Measurements from ENCODE around the gene GBGT1.
A peak's percentile ranks its signal among the peaks of the same experiment; 100 is the strongest.

The GBGT1 gene

DNA sequence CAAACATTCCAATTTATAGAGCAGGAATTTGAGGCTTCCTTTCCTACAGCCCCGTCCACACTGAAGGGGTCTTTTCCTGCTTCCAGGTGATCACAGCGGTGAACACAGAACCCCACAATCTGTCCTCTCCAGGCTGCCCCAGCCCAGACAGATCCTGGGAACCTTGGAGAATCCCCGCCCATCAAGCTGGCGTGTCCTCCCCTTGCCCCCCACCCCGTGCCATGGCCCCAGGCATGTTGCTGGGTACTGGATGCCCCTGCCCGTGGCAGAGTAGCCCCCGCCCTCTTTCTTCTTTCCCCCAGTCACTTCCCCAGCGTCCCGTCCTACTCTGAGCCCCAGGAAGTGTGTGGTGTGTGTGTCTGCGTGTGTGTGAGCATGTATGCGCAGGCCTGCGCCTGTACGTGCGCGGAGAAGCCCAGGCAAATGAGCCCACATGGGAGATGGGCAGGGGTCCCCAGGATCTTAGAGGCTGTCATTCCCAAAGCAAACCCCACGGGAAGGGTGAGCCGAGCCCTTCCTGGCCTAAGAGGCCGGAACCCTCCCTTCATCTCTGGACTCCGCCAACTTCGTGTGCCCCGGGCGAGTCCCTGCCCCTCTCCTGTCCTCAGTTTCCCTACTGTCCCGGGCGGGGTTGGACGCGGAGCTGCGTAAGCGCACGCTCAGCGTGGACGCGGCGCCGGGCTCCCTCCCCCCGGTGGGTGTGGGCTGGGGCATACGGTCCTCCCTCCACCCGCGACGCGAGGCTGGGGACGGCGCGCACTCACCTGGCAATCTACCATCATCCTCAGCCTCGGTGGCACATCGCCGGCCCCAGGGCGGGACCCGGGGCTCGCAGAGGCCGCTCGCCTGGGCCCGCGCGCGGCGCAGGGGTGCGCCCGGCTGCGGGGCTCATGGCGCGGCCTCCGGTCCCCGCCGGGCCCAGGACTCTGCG, 15.2 kb downstream of the GBGT1 start:
- in situ Hi-C loops (cut with HindIII; ENCODE audit: low pct_ligation_motif_present, low pct_unique_long_range_greater_than_20kb, low sequenced_read_pairs): no loop called here
- peak; percentile 19 for DNase-seq

GRCh38 chr9:133147412-133148198, 16.1 kb downstream of the GBGT1 start:
- peak; percentile 58 for DNase-seq
- in situ Hi-C loops (cut with HindIII; ENCODE audit: low pct_ligation_motif_present, low pct_unique_long_range_greater_than_20kb, low sequenced_read_pairs): no loop called here

DNA sequence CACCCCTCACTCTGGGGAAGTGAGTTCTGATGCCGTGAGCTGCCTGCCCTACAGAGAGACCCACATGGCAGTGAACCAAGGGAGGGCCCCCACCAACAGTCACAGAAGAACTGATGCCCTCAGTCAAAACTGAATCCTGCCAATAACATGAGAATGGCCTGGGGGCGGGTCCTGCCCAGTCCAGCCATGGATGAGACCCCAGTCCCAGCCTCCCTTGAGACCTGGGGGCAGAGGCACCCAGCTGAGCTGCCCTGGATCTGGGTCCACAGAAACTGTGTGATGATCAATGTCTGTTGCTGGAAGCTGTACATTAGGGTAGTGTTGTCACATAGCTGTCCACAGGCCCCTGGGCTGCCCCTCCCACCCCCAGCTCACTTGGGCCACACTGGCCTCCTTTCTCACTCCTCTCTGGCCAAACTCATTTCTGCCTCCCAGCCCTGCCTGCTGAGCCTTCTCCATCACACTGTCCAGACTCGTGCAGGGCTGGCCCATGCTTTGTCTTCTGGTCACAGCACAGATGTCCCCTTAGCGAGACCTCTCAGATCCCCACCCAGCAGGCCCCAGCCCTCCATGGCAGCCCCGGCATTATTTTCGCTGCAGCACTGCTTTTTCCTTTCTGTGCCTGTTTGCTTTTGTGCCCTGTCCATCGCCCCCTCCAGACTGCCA, 16.8 kb downstream of the GBGT1 start:
- in situ Hi-C loops (cut with HindIII; ENCODE audit: low pct_ligation_motif_present, low pct_unique_long_range_greater_than_20kb, low sequenced_read_pairs): no loop called here
- DNase-seq: no peak

DNA sequence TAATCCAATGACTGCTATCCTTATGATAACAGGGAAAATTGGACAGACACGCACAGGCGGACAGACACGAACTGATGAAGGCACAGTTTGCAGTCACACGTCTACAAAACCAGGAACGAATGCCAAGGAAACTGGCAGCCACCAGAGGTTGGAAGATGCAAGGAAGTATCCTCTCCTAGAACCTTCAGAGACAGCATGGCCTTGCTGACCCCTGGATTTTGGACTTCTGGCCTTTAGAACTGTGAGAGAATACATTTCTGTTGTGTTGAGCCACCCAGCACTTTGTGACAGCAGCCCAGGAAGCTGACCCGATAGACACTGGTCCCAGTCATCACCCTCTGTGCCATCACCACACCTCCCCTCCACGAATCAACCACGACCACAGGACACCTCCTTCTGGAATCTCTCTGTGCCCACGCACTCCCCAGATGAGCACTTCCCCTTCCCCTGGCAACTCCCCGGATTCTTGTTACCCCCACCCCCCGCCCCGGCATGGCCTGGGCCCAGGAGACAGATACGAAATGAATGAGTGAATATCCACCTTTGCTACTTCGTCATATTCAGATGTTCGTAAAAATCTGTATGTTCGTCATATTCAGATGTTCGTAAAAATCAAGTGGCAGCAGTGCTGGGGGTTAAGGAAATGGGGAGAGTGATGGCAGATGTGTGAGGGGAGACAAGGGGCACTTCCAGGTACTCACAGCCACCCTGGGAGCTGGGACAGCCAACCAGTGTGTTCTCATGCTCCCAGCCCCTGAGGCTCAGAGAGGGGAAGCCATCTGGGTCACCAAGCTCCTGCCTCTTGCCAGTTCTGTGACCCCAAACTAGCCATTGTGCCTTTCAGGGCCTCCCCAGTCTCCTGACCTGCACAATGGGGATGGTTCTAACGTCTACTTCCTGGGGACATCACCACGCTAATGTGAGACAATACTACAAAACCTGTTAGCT, 18.5 kb downstream of the GBGT1 start:
- no peak for DNase-seq
- in situ Hi-C loops (cut with HindIII; ENCODE audit: low pct_ligation_motif_present, low pct_unique_long_range_greater_than_20kb, low sequenced_read_pairs): no loop called here

DNA sequence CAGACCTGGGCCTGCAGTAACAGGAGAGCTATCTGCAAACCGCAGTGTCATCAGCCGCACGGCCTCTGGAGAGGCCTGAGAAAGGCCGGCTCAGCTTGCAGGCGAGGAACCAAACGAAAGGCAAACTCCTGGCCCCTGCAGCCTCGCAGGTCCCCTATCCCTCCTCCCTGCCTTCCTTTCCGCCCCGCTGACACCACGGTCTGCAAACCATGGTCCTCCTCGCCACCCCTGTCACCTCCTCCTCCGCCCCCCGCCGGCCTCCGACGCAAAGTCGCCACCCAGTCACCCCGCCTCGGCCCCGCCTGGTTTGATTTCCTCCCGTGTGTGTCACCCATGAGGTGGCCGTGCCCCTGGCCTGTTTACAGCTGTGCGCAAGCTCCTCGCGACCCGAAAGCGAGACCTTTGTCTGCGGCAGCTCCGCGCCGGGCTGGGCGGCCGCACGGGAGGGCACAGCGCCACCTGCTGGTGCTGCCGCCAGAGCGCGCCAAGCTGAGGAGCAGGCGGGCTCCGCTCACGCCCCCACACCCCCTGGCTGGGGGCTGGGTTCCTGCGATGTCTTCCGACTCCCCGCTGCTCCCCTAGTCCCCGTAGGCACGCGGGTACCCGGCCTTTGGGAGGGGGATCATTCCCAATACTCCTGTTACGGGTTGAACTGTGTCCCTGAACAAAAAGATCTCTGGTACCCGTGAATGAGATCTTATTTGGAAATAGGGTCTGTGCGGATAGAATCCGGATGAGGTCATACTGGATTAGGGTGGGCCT, 19.4 kb downstream of the GBGT1 start:
- peak; percentile 65 for DNase-seq
- in situ Hi-C loops (cut with HindIII; ENCODE audit: low pct_ligation_motif_present, low pct_unique_long_range_greater_than_20kb, low sequenced_read_pairs): no loop called here

- in situ Hi-C loops (cut with HindIII; ENCODE audit: low pct_ligation_motif_present, low pct_unique_long_range_greater_than_20kb, low sequenced_read_pairs): no loop called here
- no peak for DNase-seq
These were observed 20.0 kb downstream of the GBGT1 start for GRCh38 chr9:133143639-133144141.

DNA sequence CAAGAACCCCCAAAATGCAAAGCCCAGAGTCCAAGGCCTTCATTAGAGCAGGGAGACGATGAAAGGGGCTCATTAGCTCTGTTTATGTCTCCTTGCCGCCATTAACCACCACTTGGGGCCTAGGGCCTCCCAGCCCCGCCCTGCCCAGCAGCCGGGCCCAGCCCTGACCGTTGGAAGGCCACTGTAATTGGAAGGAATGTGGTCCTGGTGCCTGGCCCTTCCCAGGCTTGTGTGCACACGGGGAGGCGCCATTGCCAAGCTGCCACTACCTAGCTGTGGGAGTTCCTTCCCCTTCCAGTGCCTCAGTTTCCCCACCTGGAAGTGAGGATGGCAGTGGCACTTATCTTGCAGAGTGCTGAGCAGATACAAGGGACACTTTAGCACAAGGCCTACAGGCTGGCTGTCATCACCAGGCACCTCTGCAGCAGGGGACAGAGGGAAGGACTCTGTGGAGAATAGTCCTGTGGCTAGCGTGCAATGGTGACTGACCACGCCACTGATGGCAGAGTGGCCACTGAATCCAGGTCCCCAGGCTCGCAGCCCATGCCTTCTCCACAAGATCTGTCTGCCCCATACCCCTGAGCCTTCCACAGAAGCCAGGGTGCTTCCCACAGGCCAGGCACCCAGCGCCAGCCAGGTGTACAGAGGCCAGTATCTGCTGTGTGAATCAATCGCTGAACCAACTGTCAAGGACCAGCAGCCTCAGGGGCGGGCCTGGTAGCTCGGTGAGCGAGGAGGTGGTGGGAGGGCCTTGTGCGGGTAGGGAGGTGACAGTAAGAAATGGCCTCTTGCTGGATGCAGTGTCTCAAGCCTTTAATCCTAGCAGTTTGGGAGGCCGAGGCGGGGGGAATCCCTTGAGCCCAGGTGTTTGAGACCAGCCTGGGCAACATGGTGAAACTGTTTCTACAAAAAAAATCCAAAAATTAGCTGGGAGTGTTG, 20.8 kb downstream of the GBGT1 start:
- no peak for DNase-seq
- in situ Hi-C loops (cut with HindIII; ENCODE audit: low pct_ligation_motif_present, low pct_unique_long_range_greater_than_20kb, low sequenced_read_pairs): no loop called here

GRCh38 chr9:133141833-133142595, 21.7 kb downstream of the GBGT1 start:
- DNase-seq: no peak
- in situ Hi-C loops (cut with HindIII; ENCODE audit: low pct_ligation_motif_present, low pct_unique_long_range_greater_than_20kb, low sequenced_read_pairs): no loop called here

GRCh38 chr9:133140606-133141005, 23.1 kb downstream of the GBGT1 start:
- in situ Hi-C loops (cut with HindIII; ENCODE audit: low pct_ligation_motif_present, low pct_unique_long_range_greater_than_20kb, low sequenced_read_pairs): no loop called here
- no peak for DNase-seq

- DNase-seq: no peak
- in situ Hi-C loops (cut with HindIII; ENCODE audit: low pct_ligation_motif_present, low pct_unique_long_range_greater_than_20kb, low sequenced_read_pairs): no loop called here
These were observed 23.6 kb downstream of the GBGT1 start for GRCh38 chr9:133140174-133140505.

DNA sequence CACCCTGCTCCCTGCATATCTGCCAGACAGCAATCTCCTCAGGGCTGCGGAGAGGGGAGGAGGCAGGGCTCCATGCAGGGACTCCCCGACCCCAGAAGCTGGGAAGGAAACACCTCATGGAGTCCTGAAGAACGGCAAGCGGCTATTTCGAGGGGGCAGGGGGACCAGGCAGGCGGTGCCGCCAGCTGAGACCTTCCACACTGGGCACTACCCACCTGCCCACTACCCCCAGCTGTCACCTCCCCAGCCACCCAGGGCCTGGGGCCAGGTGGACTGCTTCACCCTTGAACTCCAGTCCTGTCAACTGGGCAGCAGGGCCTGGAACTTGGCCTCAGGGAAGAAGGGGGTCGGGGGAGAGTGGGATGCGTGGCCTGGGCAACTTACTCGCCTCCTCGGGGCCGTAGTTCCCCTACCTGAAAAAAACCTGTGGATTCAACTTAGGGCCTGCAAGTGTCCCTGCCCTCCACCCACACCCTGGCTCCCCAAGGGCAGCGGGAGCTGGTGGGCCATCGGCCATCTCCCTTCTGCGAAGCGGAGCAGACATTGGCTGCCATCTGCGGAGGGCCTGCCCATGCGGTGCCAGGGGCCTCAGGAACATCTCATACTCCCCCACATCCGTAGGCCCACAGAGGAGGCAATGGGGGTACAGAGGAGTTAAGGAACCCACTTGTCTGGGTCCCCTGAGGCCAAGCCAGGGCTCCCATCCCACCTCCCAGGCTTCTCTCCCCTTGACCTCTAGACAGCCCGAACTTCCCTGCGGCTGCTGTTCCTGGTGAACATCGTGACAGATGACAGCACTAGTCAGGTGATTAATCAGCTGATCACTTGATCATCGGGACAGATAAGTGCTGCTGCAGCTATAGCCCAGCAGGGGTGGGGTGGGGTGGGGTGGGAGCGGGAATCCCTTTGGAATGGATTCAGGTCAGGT, 24.2 kb downstream of the GBGT1 start:
- in situ Hi-C loops (cut with HindIII; ENCODE audit: low pct_ligation_motif_present, low pct_unique_long_range_greater_than_20kb, low sequenced_read_pairs): no loop called here
- DNase-seq: no peak

DNA sequence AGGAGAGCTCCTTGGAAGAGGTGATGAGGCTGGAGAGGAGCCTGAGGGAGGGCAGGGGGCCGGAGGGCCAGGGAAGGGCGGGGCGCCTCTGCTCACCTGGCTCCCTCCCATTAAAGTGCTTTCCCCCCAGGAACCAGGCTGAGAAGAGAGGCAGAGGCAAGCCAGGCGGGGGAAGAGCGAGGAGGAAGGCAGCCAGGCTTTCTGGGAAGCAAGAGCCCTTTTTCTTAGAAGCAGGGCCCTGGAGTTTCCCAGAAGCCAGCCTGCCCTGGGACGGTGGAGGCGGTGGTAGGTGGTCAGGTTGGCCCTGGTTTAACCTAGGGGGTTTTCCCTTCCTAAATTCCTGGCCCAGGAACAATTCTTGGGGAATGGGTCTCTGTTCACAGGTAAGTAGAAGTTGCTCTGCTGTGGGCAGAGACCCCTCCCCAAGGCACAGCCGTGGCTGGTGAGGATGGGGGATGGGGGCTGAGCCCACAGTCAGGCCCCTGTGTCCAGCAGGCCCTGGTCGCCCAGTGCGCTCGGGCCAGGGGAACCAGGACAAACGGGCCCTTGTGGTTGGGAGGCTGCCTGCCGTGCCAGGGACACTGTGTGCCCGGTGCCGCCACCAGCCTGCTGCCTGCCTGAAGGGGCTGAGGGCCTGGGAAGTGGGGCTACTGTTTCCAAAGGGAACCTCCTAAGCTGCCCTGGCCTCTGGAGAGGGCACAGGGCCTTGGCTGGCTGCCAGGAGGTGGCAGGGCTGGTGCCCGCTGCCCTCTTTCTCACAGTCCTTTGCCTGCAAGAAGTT, 26.1 kb downstream of the GBGT1 start:
- in situ Hi-C loops (cut with HindIII; ENCODE audit: low pct_ligation_motif_present, low pct_unique_long_range_greater_than_20kb, low sequenced_read_pairs): no loop called here
- DNase-seq: no peak

DNA sequence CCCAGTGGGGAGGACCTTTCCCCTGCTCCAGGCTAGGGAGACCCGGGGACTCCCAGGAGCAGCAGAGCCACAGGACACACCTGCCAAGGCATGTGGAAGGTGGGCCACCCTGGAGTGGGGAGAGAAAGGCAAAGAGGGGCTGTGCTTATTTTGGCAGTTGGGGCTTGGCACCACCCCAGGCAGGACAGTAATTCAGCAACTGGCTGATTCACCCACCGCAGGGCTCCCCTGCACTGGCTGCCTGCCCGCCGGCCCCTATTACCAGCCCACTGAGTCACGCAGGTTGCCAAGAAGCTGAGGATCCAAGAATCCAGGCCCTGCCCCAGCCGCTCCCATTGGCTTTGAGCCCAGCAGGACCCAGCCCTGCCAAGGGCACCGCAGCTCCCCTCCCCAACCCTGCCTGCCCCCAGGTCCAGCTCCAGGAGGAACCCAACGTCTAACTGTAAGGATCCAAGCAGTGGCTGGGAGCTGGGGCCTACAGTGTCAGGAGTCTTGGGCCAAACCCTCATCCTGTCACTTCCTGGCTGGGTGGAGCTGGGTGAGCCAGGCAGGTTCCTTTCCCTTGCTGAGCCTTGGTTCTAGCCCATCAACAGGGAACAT, 28.5 kb downstream of the GBGT1 start:
- peak; percentile 95 for DNase-seq
- in situ Hi-C loops (cut with HindIII; ENCODE audit: low pct_ligation_motif_present, low pct_unique_long_range_greater_than_20kb, low sequenced_read_pairs): no loop called here
